Glutamatergic neuron (in vitro differentiated cells): Measurements from ENCODE around the gene CSRP3. TPM values are rescaled to one million over a fixed set of nuclear protein-coding genes. Genes with fewer than 3 reads are reported as not detected.

Experiments used
- DNase-seq: peaks from one replicate; pipeline ENCODE4 v3.0.0; 2022
- H3K27ac Mint-ChIP-seq: one replicate; pipeline ENCODE4 v1.8.0; 2020; ENCODE audit warnings: mild to moderate bottlenecking, mixed read lengths, inconsistent platforms; ENCODE audit not compliant: unreplicated experiment
- H3K27me3 Mint-ChIP-seq: one replicate; pipeline ENCODE4 v1.8.0; 2020; ENCODE audit warnings: mild to moderate bottlenecking, moderate library complexity, mixed read lengths, inconsistent platforms; ENCODE audit not compliant: unreplicated experiment
- H3K36me3 Mint-ChIP-seq: one replicate; pipeline ENCODE4 v1.8.0; 2020; ENCODE audit warnings: mild to moderate bottlenecking, mixed read lengths, inconsistent platforms; ENCODE audit not compliant: unreplicated experiment
- H3K4me1 Mint-ChIP-seq: one replicate; pipeline ENCODE4 v1.8.0; 2020; ENCODE audit warnings: mild to moderate bottlenecking, low read depth, mixed read lengths, inconsistent platforms; ENCODE audit not compliant: unreplicated experiment
- H3K4me3 Mint-ChIP-seq: one replicate; pipeline ENCODE4 v1.8.0; 2020; ENCODE audit warnings: mild to moderate bottlenecking, mixed read lengths, inconsistent platforms; ENCODE audit not compliant: unreplicated experiment
- H3K9me3 Mint-ChIP-seq: one replicate; pipeline ENCODE4 v1.8.0; 2020; ENCODE audit warnings: mild to moderate bottlenecking, moderate library complexity, mixed read lengths, inconsistent platforms; ENCODE audit not compliant: unreplicated experiment
- CTCF ChIP-seq: fragments of 200-600 bp; sonication (generic); IDR thresholded peaks from one replicate; pipeline ENCODE4 v1.5.0; 2021; ENCODE audit not compliant: partially characterized antibody, unreplicated experiment
- total RNA-seq: library from RNA; stranded (reverse); fragmentation: NEBNext Ultra II Directional; extraction: Animal tissue kit (Norgen Biotek cat#: 25700); gene quantifications from one replicate; pipeline ENCODE4 v1.2.1, GENCODE V29; 2021; ENCODE audit not compliant: unreplicated experiment

The CSRP3 gene
- total RNA-seq, 1 donor from 2014 or later: not detected

GRCh38 chr11:19199048-19199447, 2.7 kb downstream of the CSRP3 start:
- H3K4me3 Mint-ChIP-seq: no peak overlapping the region
- H3K27ac Mint-ChIP-seq: no peak overlapping the region
- TF ChIP-seq CTCF: no peak

GRCh38 chr11:19196432-19196831, 5.4 kb downstream of the CSRP3 start:
- no peak overlapping the region for H3K27ac Mint-ChIP-seq
- no peak for TF ChIP-seq CTCF
- H3K4me1 Mint-ChIP-seq: no peaks in the 10 kb centered on the region
- no peak overlapping the region for H3K4me3 Mint-ChIP-seq
- H3K9me3 Mint-ChIP-seq: no peaks in the 10 kb centered on the region
- no peaks in the 10 kb centered on the region for H3K27me3 Mint-ChIP-seq
- DNase-seq: no peak
- no peaks in the 10 kb centered on the region for H3K36me3 Mint-ChIP-seq

More at GRCh38 chr11:19199048-19199447, 2.7 kb downstream of the CSRP3 start:
- Mint-ChIP-seq H3K27me3 (no peaks in the 10 kb centered on the region), H3K9me3 (no peaks in the 10 kb centered on the region), H3K36me3 (no peaks in the 10 kb centered on the region), H3K4me1 (no peaks in the 10 kb centered on the region)
- no peak for DNase-seq

- no peak overlapping the region for H3K27ac Mint-ChIP-seq
- TF ChIP-seq CTCF: no peak
- H3K27me3 Mint-ChIP-seq: no peaks in the 10 kb centered on the region
- H3K9me3 Mint-ChIP-seq: no peaks in the 10 kb centered on the region
- no peaks in the 10 kb centered on the region for H3K4me1 Mint-ChIP-seq
- H3K36me3 Mint-ChIP-seq: no peaks in the 10 kb centered on the region
- DNase-seq: no peak
- H3K4me3 Mint-ChIP-seq: no peak overlapping the region
Measured at GRCh38 chr11:19194620-19195308, 7.0 kb downstream of the CSRP3 start.

GRCh38 chr11:19193916-19194315, 7.9 kb downstream of the CSRP3 start:
- DNase-seq: no peak
- Mint-ChIP-seq H3K27me3 (no peaks in the 10 kb centered on the region), H3K4me1 (no peaks in the 10 kb centered on the region), H3K27ac (no peak overlapping the region), H3K4me3 (no peak overlapping the region), H3K9me3 (no peaks in the 10 kb centered on the region), H3K36me3 (no peaks in the 10 kb centered on the region)
- no peak for TF ChIP-seq CTCF

GRCh38 chr11:19191530-19192169, 10.1 kb downstream of the CSRP3 start:
- Mint-ChIP-seq H3K27ac (no peak overlapping the region), H3K9me3 (no peaks in the 10 kb centered on the region), H3K4me1 (peaks cover 5% of the 10 kb centered on the region), H3K36me3 (no peaks in the 10 kb centered on the region), H3K4me3 (no peak overlapping the region), H3K27me3 (no peaks in the 10 kb centered on the region)
- TF ChIP-seq CTCF: no peak
- DNase-seq: no peak
